ENCODE measurements around the gene WTIP. TPM values are rescaled to one million over a fixed set of nuclear protein-coding genes. Genes with fewer than 3 reads are reported as not detected.
"Not testable (repeated sequence)": the region's sequence is repeated elsewhere in the genome, so short reads cannot be mapped to it uniquely, and the experiment has no call there.

The WTIP gene
- total RNA-seq, 2 donors from 2014 or later, result 3.0 to 8.3 TPM

DNA sequence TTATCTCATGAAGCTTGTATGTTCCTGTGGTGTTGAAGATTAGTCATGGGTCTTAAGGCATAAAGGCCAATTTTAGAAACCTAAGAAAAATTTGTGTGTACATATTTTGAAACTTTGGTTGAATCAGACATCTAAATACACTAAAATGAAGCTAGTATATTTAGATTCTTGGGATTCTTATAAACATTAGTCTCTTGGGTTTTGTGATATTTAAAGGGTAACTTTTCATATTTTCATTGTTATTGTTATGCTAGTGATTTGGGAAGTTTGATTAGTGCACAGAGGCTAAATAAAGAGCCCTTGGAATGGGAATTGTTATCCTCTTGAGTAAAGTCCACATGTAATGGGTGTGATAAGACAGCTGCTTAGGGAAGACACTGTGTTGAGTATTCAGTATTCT lies 28.8 kb upstream of the WTIP start:
- Histone ChIP-seq H3K4me1 (no peaks in the 10 kb centered on the region), H3K4me3 (no peak overlapping the region), H3K27ac (no peak overlapping the region), H3K36me3 (replicated peaks in 1 of 2; ENCODE audit: insufficient read depth in 1 of 2, low read depth in 2 of 2) (peaks cover 7 to 22% of the 10 kb centered on the region in 2 donors), H3K9me3 (no peaks in the 10 kb centered on the region), H3K27me3 (no peaks in the 10 kb centered on the region)
- intact Hi-C loops (cut with DNase I), result no loop called here
- ATAC-seq (no peak), DNase-seq (no peak)
- no peak for TF ChIP-seq POLR2A (IDR thresholded peaks at IDR 0.05)
- TF ChIP-seq, protein P1, sequence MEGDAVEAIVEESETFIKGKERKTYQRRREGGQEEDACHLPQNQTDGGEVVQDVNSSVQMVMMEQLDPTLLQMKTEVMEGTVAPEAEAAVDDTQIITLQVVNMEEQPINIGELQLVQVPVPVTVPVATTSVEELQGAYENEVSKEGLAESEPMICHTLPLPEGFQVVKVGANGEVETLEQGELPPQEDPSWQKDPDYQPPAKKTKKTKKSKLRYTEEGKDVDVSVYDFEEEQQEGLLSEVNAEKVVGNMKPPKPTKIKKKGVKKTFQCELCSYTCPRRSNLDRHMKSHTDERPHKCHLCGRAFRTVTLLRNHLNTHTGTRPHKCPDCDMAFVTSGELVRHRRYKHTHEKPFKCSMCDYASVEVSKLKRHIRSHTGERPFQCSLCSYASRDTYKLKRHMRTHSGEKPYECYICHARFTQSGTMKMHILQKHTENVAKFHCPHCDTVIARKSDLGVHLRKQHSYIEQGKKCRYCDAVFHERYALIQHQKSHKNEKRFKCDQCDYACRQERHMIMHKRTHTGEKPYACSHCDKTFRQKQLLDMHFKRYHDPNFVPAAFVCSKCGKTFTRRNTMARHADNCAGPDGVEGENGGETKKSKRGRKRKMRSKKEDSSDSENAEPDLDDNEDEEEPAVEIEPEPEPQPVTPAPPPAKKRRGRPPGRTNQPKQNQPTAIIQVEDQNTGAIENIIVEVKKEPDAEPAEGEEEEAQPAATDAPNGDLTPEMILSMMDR (IDR thresholded peaks at IDR 0.05), result no peak

DNA sequence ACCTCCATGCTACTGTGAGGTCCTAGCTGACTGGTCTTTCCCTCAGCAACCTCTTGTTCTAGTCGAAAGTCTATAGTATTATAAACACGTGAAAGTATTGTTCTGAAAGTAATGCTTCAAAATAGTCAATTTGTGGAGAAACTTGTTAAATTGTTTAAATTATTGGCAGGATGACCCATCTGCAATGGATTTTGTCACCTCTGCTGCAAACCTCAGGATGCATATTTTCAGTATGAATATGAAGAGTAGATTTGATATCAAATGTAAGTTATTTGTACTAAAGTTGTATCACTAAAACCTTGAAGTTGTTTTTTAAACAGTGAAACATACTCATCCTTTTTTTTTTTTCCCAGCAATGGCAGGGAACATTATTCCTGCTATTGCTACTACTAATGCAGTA lies 27.5 kb upstream of the WTIP start:
- no peak for TF ChIP-seq POLR2A (IDR thresholded peaks at IDR 0.05)
- TF ChIP-seq, protein P1 (IDR thresholded peaks at IDR 0.05), result no peak
- WGBS, 2 donors, result 92 to 93% methylated on average over 2 of the region's 2 CpGs
- ATAC-seq (no peak), DNase-seq (no peak)
- Histone ChIP-seq H3K36me3 (replicated peaks in 1 of 2; ENCODE audit: insufficient read depth in 1 of 2, low read depth in 2 of 2) (peaks cover 7 to 27% of the 10 kb centered on the region in 2 donors), H3K9me3 (no peaks in the 10 kb centered on the region), H3K27ac (no peak overlapping the region), H3K4me3 (no peak overlapping the region), H3K4me1 (peaks cover 3% of the 10 kb centered on the region), H3K27me3 (no peaks in the 10 kb centered on the region)
- intact Hi-C loops (cut with DNase I), result no loop called here

DNA sequence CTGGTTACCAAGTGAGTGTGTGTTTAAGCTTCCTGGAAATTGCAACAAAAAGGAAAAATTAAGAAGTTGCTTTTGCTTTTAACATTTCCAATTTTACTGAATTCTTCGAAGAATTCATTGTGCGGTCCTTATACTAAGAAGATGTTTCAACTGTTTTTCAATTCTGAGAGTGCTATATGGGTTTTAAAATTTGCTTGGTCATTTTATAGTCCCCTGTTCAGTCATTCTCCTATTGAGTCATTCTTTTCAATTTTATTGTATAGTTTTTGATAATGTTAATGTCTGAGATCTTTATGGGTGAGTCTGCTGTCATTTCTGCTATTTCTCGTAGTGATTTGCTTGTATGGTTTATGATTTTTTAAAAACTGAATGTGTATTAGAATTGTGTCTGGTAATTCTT lies 26.9 kb upstream of the WTIP start:
- TF ChIP-seq, protein P1 (IDR thresholded peaks at IDR 0.05), result no peak
- no peak for TF ChIP-seq POLR2A (IDR thresholded peaks at IDR 0.05)
- Histone ChIP-seq H3K27me3 (no peaks in the 10 kb centered on the region), H3K27ac (no peak overlapping the region), H3K9me3 (no peaks in the 10 kb centered on the region), H3K36me3 (replicated peaks in 1 of 2; ENCODE audit: insufficient read depth in 1 of 2, low read depth in 2 of 2) (peaks cover 7 to 27% of the 10 kb centered on the region in 2 donors), H3K4me1 (peaks cover 9% of the 10 kb centered on the region), H3K4me3 (no peak overlapping the region)
- 92 to 95% methylated on average over 3 of the region's 3 CpGs for WGBS, 2 donors
- intact Hi-C loops (cut with DNase I), result no loop called here
- DNase-seq (no peak), ATAC-seq (no peak)

DNA sequence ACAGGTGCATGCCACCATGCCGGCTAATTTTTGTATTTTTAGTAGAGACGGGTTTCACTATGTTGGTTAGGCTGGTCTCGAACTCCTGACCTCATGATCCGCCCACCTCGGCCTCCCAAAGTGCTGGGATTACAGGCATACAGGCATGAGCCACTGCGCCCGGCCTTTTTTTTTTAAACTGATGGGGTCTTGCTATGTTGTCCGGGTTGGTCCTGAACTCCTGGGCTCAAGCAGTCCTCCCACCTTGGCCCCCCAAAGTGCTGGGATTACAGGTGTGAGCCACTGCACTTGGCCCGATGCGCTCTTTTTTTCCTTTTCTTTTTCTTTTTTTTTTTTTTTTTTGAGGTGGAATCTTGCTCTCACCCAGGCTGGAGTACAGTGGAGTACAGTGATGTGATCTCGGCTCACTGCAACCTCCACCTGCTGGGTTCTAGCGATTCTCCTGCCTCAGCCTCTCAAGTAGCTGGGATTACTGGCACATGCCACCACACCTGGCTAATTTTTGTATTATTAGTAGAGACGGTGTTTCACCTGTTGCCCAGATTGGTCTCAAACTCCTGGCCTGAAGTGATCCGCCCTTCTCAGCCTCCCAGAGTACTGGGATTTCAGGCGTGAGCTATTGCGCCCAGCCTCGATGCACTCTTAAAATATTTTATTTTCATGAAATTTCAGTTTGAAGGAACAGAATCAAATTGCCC lies 25.6 kb upstream of the WTIP start:
- DNase-seq; ATAC-seq; H3K27me3 ChIP-seq; H3K27ac ChIP-seq; H3K4me3 ChIP-seq; intact Hi-C loops (cut with DNase I); H3K9me3 ChIP-seq: not testable (repeated sequence)
- H3K36me3 ChIP-seq (replicated peaks in 1 of 2; ENCODE audit: insufficient read depth in 1 of 2, low read depth in 2 of 2), result peaks cover 7 to 22% of the 10 kb centered on the region in 2 donors
- WGBS, 2 donors, result 92 to 93% methylated on average over 17 of the region's 17 CpGs
- H3K4me1 ChIP-seq, result peaks cover 14% of the 10 kb centered on the region

DNA sequence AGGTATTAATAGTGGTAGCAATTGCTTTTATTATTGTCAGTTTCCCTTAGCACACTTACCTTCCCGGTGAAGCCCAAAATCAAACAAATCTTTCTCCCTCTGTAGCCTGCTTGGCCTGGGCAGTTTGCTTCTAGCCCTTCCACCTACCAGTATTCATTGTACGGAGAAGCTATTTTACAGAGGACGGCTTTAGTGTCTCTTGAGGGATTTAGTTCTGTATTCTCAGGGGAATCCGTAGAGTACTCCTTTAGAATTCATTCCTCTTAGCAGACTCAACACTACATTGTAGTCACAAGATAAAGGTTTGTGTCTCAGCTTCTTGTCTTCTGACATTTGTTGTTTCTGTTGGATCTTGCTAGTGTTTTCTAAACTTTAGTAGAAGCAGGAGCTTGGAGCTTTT lies 24.1 kb upstream of the WTIP start:
- Histone ChIP-seq H3K27me3 (no peaks in the 10 kb centered on the region), H3K4me1 (peaks cover 14% of the 10 kb centered on the region), H3K9me3 (no peaks in the 10 kb centered on the region), H3K27ac (no peak overlapping the region), H3K4me3 (no peak overlapping the region), H3K36me3 (replicated peaks in 1 of 2; ENCODE audit: insufficient read depth in 1 of 2, low read depth in 2 of 2) (peaks cover 7 to 31% of the 10 kb centered on the region in 2 donors)
- DNase-seq (no peak), ATAC-seq (no peak)
- TF ChIP-seq, protein P1 (IDR thresholded peaks at IDR 0.05), result no peak
- TF ChIP-seq POLR2A (IDR thresholded peaks at IDR 0.05), result no peak
- 70 to 81% methylated on average over 4 of the region's 4 CpGs for WGBS, 2 donors
- intact Hi-C loops (cut with DNase I), result no loop called here

Measured in body of pancreas (tissue), 4 donors.